H9 (cell line): ENCODE data around the gene KLHL4. TPM values are rescaled to one million over a fixed set of nuclear protein-coding genes. Genes with fewer than 3 reads are reported as not detected.

Experiments used
- DNase-seq: peaks from one replicate; pipeline ENCODE4 v3.0.0-alpha.2; 2017
- H2AFZ ChIP-seq: one replicate; pipeline ENCODE4 v1.6.1; 2013; ENCODE audit warnings: mild to moderate bottlenecking, low read length, control low read depth, moderate library complexity
- H2AK5ac ChIP-seq: 2 replicates; pipeline ENCODE4 v1.6.1; 2013; ENCODE audit warnings: low read length, control low read depth, mixed read lengths; ENCODE audit not compliant: insufficient read length
- H2BK120ac ChIP-seq: one replicate; pipeline ENCODE4 v1.6.1; 2013; ENCODE audit warnings: low read depth, mild to moderate bottlenecking, low read length, control low read depth, inconsistent platforms; ENCODE audit not compliant: poor library complexity, severe bottlenecking
- H2BK12ac ChIP-seq: 2 replicates; pipeline ENCODE4 v1.6.1; 2013; ENCODE audit warnings: low read length, control low read depth, mixed read lengths, low read depth; ENCODE audit not compliant: insufficient read length
- H2BK15ac ChIP-seq: 2 replicates; pipeline ENCODE4 v1.6.1; 2013; ENCODE audit warnings: low read depth, low read length, control low read depth
- H2BK20ac ChIP-seq: one replicate; pipeline ENCODE4 v1.6.1; 2013; ENCODE audit warnings: low read depth, mild to moderate bottlenecking, low read length, control low read depth, inconsistent platforms; ENCODE audit not compliant: poor library complexity, severe bottlenecking
- H2BK5ac ChIP-seq: 2 replicates; pipeline ENCODE4 v1.6.1; 2013; ENCODE audit warnings: low read length, control low read depth, mixed read lengths; ENCODE audit not compliant: insufficient read length
- H3K14ac ChIP-seq: 2 replicates; pipeline ENCODE4 v1.6.1; 2013; ENCODE audit warnings: low read length, control low read depth; ENCODE audit not compliant: insufficient read depth
- H3K18ac ChIP-seq: 2 replicates; pipeline ENCODE4 v1.6.1; 2013; ENCODE audit warnings: low read depth, mild to moderate bottlenecking, mixed read lengths, low read length, control low read depth; ENCODE audit not compliant: insufficient read length
- H3K23ac ChIP-seq: 2 replicates; pipeline ENCODE4 v1.6.1; 2013; ENCODE audit warnings: low read length, control low read depth, mixed read lengths, low read depth; ENCODE audit not compliant: insufficient read length
- H3K23me2 ChIP-seq: 2 replicates; pipeline ENCODE4 v1.6.1; 2013; ENCODE audit warnings: low read depth, mild to moderate bottlenecking, mixed read lengths, low read length, control low read depth; ENCODE audit not compliant: insufficient read length, poor library complexity, severe bottlenecking
- H3K27ac ChIP-seq: 2 replicates; pipeline ENCODE4 v1.5.1; 2013; ENCODE audit warnings: low read length, control low read depth, mixed read lengths, low read depth; ENCODE audit not compliant: insufficient read length
- H3K27me3 ChIP-seq: 2 replicates; pipeline ENCODE4 v1.6.1; 2013; ENCODE audit warnings: low read length, control low read depth, inconsistent platforms; ENCODE audit not compliant: insufficient read depth
- H3K4ac ChIP-seq: 2 replicates; pipeline ENCODE4 v1.6.1; 2013; ENCODE audit warnings: low read depth, mild to moderate bottlenecking, control low read depth, inconsistent platforms, low read length, moderate library complexity
- H3K4me1 ChIP-seq: 2 replicates; pipeline ENCODE4 v1.6.1; 2013; ENCODE audit warnings: low read length, control low read depth, inconsistent platforms; ENCODE audit not compliant: insufficient read depth
- H3K4me2 ChIP-seq: 2 replicates; pipeline ENCODE4 v1.6.1; 2013; ENCODE audit warnings: low read length, control low read depth, mixed read lengths; ENCODE audit not compliant: insufficient read length, insufficient read depth
- H3K56ac ChIP-seq: 2 replicates; pipeline ENCODE4 v1.6.1; 2013; ENCODE audit warnings: low read depth, mild to moderate bottlenecking, mixed read lengths, low read length, control low read depth; ENCODE audit not compliant: insufficient read length
- H3K79me1 ChIP-seq: 2 replicates; pipeline ENCODE4 v1.6.1; 2013; ENCODE audit warnings: low read depth, mild to moderate bottlenecking, moderate library complexity, low read length, control low read depth, inconsistent platforms; ENCODE audit not compliant: insufficient read depth, poor library complexity, severe bottlenecking
- H3K79me2 ChIP-seq: 2 replicates; pipeline ENCODE4 v1.6.1; 2013; ENCODE audit warnings: low read length, control low read depth, inconsistent platforms; ENCODE audit not compliant: insufficient read depth
- H3K9ac ChIP-seq: 2 replicates; pipeline ENCODE4 v1.6.1; 2013; ENCODE audit warnings: low read length, control low read depth, mixed read lengths; ENCODE audit not compliant: insufficient read length; ENCODE audit errors: extremely low read depth
- H3K9me3 ChIP-seq: one replicate; pipeline ENCODE4 v1.6.1; 2013; ENCODE audit warnings: low read depth, low read length, inconsistent platforms; ENCODE audit not compliant: control insufficient read depth
- H3T11ph ChIP-seq: one replicate; pipeline ENCODE4 v1.6.1; 2013; ENCODE audit warnings: mild to moderate bottlenecking, low read length, control low read depth, inconsistent platforms
- H4K20me1 ChIP-seq: one replicate; pipeline ENCODE4 v1.6.1; 2013; ENCODE audit not compliant: control insufficient read depth, insufficient read length, insufficient read depth
- H4K5ac ChIP-seq: 2 replicates; pipeline ENCODE4 v1.6.1; 2013; ENCODE audit warnings: low read depth, mild to moderate bottlenecking, mixed read lengths, low read length, control low read depth; ENCODE audit not compliant: insufficient read length
- H4K8ac ChIP-seq: replicated peaks from 2 replicates; pipeline ENCODE4 v1.6.1; 2013; ENCODE audit warnings: low read length, control low read depth, mixed read lengths, low read depth; ENCODE audit not compliant: insufficient read length
- H4K91ac ChIP-seq: 2 replicates; pipeline ENCODE4 v1.6.1; 2013; ENCODE audit warnings: low read depth, mild to moderate bottlenecking, moderate library complexity, mixed read lengths, low read length, control low read depth; ENCODE audit not compliant: insufficient read length
- H3K27ac Mint-ChIP-seq, 3 experiments: 2 replicates in 2 of 3; 3 replicates in 1 of 3; pipeline ENCODE4 v1.8.0; 2020 to 2021; ENCODE audit warnings: mixed read lengths in 3 of 3, mild to moderate bottlenecking in 1 of 3, moderate library complexity in 1 of 3
- H3K27me3 Mint-ChIP-seq: 2 replicates; pipeline ENCODE4 v1.8.0; 2021; ENCODE audit warnings: low read depth, mild to moderate bottlenecking, moderate library complexity, mixed read lengths
- H3K36me3 Mint-ChIP-seq, 3 experiments: 2 replicates in 2 of 3; 3 replicates in 1 of 3; pipeline ENCODE4 v1.8.0; 2020 to 2021; ENCODE audit warnings: low read depth in 3 of 3, mixed read lengths in 3 of 3; ENCODE audit not compliant: insufficient read depth in 1 of 3
- H3K4me1 Mint-ChIP-seq, 2 experiments: 2 replicates each; pipeline ENCODE4 v1.8.0; 2020; ENCODE audit warnings: mixed read lengths in 2 of 2
- H3K4me3 Mint-ChIP-seq, 2 experiments: 2 replicates in 1 of 2; 3 replicates in 1 of 2; pipeline ENCODE4 v1.8.0; 2020 to 2021; ENCODE audit warnings: mild to moderate bottlenecking in 2 of 2, mixed read lengths in 2 of 2, moderate library complexity in 1 of 2
- H3K9me3 Mint-ChIP-seq, 2 experiments: 2 replicates in 1 of 2; 3 replicates in 1 of 2; pipeline ENCODE4 v1.8.0; 2020; ENCODE audit warnings: mild to moderate bottlenecking in 2 of 2, mixed read lengths in 2 of 2, moderate library complexity in 1 of 2
- CTCF ChIP-seq: fragments of 200-600 bp; sonication (generic); conservative IDR thresholded peaks from 3 replicates; pipeline ENCODE4 v1.8.0; 2021; ENCODE audit warnings: antibody characterized with exemption, mild to moderate bottlenecking
- WGBS: extraction: QIAGEN DNeasy Blood & Tissue Kit; methylation state at CpG from one replicate; pipeline ENCODE4 v1.1.7; 2013; ENCODE audit warnings: missing lambda C conversion rate, low lambda C conversion rate, mixed read lengths; ENCODE audit not compliant: insufficient read length; ENCODE audit errors: extremely low coverage; 5-methylcytosine and 5-hydroxymethylcytosine counted together
- total RNA-seq: library from RNA; stranded (reverse); gene quantifications from 2 replicates; pipeline ENCODE4 v1.2.1, GENCODE V29; 2021

The KLHL4 gene
- total RNA-seq, 1 experiment from 2014 or later, result 22.3 TPM

- H3K23me2 ChIP-seq, result no peaks in the 10 kb centered on the region
- H2BK5ac ChIP-seq, result no peak overlapping the region
- no peak overlapping the region for H3K18ac ChIP-seq
- H3K9me3 Mint-ChIP-seq, result no peaks in the 10 kb centered on the region
- no peak overlapping the region for H3K9ac ChIP-seq
- no peak overlapping the region for H4K5ac ChIP-seq
- no peak overlapping the region for H2BK12ac ChIP-seq
- H4K91ac ChIP-seq, result no peak overlapping the region
- H4K20me1 ChIP-seq, result no peaks in the 10 kb centered on the region
- H3K23ac ChIP-seq, result no peak overlapping the region
- DNase-seq, result no peak
- no peak overlapping the region for H2BK20ac ChIP-seq
- H2BK120ac ChIP-seq, result no peak overlapping the region
- no peak overlapping the region for H4K8ac ChIP-seq
- peaks cover 2% of the 10 kb centered on the region; the same call in 1 of the 2 replicates for H3K79me2 ChIP-seq
- no peak for TF ChIP-seq CTCF
- H3K4me1 Mint-ChIP-seq, result peaks cover 9 to 32% of the 10 kb centered on the region in 2 experiments
- no peak overlapping the region for H2AK5ac ChIP-seq
- H3K27me3 ChIP-seq, result no peaks in the 10 kb centered on the region
- no peaks in the 10 kb centered on the region for H3K79me1 ChIP-seq
- H3K4me3 Mint-ChIP-seq, result no peak overlapping the region
- H3K56ac ChIP-seq, result no peak overlapping the region
- no peaks in the 10 kb centered on the region; a peak in 1 of 7 replicates for H3K36me3 Mint-ChIP-seq
- no peak overlapping the region for H3K27ac ChIP-seq
- H3K4me2 ChIP-seq, result no peak overlapping the region
- H3K4me1 ChIP-seq, result no peaks in the 10 kb centered on the region
- no peak overlapping the region for H3K27ac Mint-ChIP-seq
- 100% methylated on average over 1 of the region's 6 CpGs for WGBS
- no peaks in the 10 kb centered on the region for H3K9me3 ChIP-seq
- H3T11ph ChIP-seq, result no peak overlapping the region
- H3K4ac ChIP-seq, result no peak overlapping the region
- H2BK15ac ChIP-seq, result no peak overlapping the region
- H3K14ac ChIP-seq, result no peak overlapping the region
- H3K27me3 Mint-ChIP-seq, result no peaks in the 10 kb centered on the region
- H2AFZ ChIP-seq, result no peak overlapping the region
These were observed 144.2 kb downstream of the KLHL4 start for GRCh38 chrX:87661761-87662160.
